Cardiac septum (tissue), 1 donor: ENCODE data around the gene GSTK1. TPM values are rescaled to one million over a fixed set of nuclear protein-coding genes. Genes with fewer than 3 reads are reported as not detected.
A peak's percentile ranks its signal among the peaks of the same experiment; 100 is the strongest.
"Not testable (repeated sequence)": the region's sequence is repeated elsewhere in the genome, so short reads cannot be mapped to it uniquely, and the experiment has no call there.

Experiments
- DNase-seq: peaks from one replicate; pipeline ENCODE4 v3.0.0-alpha.2; 2020; ENCODE audit warnings: low spot score
- intact Hi-C: fragments of 100-400 bp; cut with DNase I; formaldehyde crosslinking; loops from one replicate; pipeline ENCODE4 v1.14.0; 2022
- long read RNA-seq: library from polyadenylated mRNA; unstranded; transcript quantifications from one replicate; pipeline ENCODE4 v2.0.0, GENCODE V29; 2021
- total RNA-seq: library from RNA; stranded (reverse); fragmentation: NEBNext Ultra II Directional; extraction: Animal tissue kit (Norgen Biotek cat#: 25700); gene quantifications from one replicate; pipeline ENCODE4 v1.2.1, GENCODE V29; 2021
- donor health status: DM: no; HTN: no; CAD: no.

Gene GSTK1
- 208 TPM for total RNA-seq
- long read RNA-seq, transcript GSTK1-201 (8 exons, 1,044 nt): major isoform, 118 of 173 reads
- long read RNA-seq, transcript GSTK1-207 (7 exons, 1,185 nt): minor isoform, 8 of 173 reads
- long read RNA-seq, partial matches to known transcripts: 15 of 173 reads
- long read RNA-seq, other reads (novel, unspliced or antisense): 28 of 173 reads

DNA sequence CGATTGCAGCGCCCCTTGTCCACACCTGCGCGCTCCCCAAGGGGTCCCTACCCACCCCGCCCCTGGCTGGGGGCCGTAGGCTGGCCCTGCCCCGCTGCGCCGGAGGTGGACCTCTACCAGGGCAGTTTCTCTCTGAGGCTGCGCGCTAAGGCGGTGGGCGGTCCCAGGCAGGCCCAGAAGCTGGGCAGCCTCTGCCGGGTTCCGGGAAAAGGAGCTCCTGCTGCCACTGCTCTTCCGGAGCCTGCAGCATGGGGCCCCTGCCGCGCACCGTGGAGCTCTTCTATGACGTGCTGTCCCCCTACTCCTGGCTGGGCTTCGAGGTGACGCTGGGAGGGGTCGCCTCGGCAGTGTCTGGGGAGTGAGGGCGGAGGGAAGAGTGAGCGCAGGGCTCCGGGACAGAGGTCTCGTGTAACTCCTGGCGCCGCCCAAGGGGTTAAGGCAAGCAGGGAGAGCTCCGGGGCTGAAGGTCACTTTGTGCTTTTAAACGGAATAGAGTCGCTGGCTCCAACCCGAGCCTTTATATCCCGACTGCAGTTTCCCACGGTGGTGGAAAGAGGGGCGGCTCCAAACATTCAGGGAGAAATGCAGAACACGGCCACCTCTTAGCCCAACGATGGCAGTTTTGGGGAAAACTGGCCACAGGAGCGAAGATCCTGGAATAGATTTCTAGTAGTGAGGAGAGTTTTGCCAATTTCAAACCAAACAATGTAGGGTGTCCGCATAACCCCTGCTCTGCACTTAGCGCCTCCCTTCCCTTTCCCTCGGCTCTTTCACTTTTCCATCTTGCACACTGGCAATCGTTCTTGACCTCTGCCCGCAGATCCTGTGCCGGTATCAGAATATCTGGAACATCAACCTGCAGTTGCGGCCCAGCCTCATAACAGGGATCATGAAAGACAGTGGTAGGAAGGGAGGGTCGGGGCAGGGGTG, at the start of gene GSTK1:
Gene GSTK1 (plus strand): TSS at position 176 of the 930 bp plus-strand sequence. CDS start 73 bp downstream, at position 249.
- intact Hi-C loops: loop anchor here (2.0 to 5.0 kb wide), 2 partner anchors 25 to 39 kb away; partner anchors contain the start of gene CASP2
- peak; percentile 96 for DNase-seq

DNA sequence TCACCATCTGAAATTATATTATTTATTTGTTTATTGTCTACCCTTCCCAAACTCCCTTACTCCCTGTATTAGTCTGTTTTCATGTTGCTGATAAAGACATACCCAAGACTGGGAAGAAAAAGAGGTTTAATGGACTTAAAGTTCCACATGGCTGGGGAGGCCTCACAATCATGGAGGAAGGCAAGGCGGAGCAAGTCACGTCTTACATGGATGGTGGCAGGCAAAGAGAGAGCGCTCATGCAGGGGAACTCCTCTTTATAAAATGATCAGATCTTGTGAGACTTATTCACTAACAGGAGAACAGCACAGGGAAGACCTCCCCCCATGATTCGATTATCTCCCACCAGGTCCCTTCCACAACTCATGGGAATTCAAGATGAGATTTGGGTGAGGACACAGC, 49.8 kb upstream of the GSTK1 start:
- DNase-seq, intact Hi-C loops: not testable (repeated sequence)

- intact Hi-C loops: loop anchor here (1.0 to 5.0 kb wide), 2 partner anchors 207 to 363 kb away; no protein-coding TSS in a partner anchor
- DNase-seq: no peak
Observed at GRCh38 chr7:143214789-143215679, 48.2 kb upstream of the GSTK1 start.

DNA sequence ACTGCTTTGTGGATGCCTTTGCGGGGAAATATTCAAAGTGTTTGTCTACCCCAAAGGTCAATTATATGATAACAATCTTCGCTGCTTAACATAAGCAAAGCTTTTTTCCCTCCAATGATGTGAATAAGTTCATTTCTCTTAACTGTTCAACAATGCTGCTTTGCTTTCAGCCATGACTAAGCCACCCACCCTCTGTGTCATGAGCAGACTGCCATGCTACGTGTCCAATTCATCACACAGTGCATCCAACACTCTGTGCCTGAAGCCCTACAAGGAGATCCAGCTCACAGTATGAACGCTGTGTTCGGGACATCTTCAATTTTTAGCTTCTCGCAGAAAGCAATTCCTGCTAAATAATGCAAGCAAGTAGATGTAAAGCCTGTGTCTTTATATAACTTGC, 47.1 kb upstream of the GSTK1 start:
- DNase-seq: no peak
- intact Hi-C loops: loop anchor here (5.0 kb wide), 1 partner anchor 364 kb away; no protein-coding TSS in a partner anchor

DNA sequence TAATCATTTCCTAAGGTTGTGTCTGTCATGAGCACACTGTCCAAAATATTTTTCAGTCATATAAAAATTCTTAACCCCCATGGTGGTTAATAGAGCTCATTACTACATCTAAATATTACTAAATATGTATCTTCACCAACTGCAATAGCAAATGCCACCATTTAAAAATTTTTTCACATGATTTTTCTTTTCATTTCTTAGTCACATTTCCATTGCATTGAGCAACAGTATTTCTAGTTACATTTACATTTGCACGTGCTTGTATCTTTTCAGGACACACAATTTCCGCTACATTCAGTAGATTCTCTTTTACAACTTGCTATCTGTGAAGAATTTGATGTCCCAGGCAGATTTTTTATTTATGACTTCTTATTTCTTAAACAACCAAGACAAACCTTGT, 46.6 kb upstream of the GSTK1 start:
- intact Hi-C loops: loop anchor here (5.0 kb wide), 1 partner anchor 364 kb away; no protein-coding TSS in a partner anchor
- DNase-seq: no peak

- no peak for DNase-seq
- intact Hi-C loops: loop anchor here (5.0 kb wide), 1 partner anchor 366 kb away; no protein-coding TSS in a partner anchor
Observed at GRCh38 chr7:143217806-143218205, 45.4 kb upstream of the GSTK1 start.

- no peak for DNase-seq
- intact Hi-C loops: no loop called here
Observed at GRCh38 chr7:143221286-143221685, 42.0 kb upstream of the GSTK1 start.

- DNase-seq: no peak
- intact Hi-C loops: no loop called here
Observed at GRCh38 chr7:143221737-143222136, 41.5 kb upstream of the GSTK1 start, which contains the start of gene TAS2R40. Gene TAS2R40, plus strand, starts transcription at chr7:143222037. Its CDS starts 42 bp downstream, at chr7:143222079.

GRCh38 chr7:143222782-143223181, 40.5 kb upstream of the GSTK1 start:
- intact Hi-C loops: no loop called here
- peak; percentile 87 for DNase-seq

- DNase-seq: no peak
- intact Hi-C loops: no loop called here
Observed at GRCh38 chr7:143223784-143224183, 39.5 kb upstream of the GSTK1 start.

DNA sequence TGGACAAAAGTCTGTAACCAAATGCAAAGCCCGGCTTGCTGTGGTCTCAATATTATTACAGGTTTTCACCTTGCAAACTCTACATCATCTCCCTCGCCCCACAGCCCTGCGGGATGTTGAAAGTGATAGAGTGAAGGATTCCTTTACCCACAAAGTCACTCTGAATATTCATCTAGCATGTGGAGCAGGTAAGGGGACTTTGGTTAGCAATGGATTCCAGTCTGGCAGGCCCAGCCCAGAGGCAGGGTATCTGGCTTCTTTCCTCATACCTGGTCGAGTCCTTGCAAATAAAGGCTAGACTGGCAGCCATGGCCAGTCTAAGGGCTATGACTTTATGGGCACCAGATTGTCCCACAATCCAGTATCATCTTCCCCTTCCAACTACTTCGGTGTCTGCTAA, 38.2 kb upstream of the GSTK1 start:
- DNase-seq: no peak
- intact Hi-C loops: no loop called here

- no peak for DNase-seq
Observed at GRCh38 chr7:143227806-143228205, 35.4 kb upstream of the GSTK1 start.

GRCh38 chr7:143229054-143229790, 34.0 kb upstream of the GSTK1 start:
- DNase-seq: no peak
- intact Hi-C loops: no loop called here

More at GRCh38 chr7:143227806-143228205, 35.4 kb upstream of the GSTK1 start:
- intact Hi-C loops: no loop called here

- DNase-seq: no peak
- intact Hi-C loops: no loop called here
Observed at GRCh38 chr7:143230602-143231457, 32.4 kb upstream of the GSTK1 start.

GRCh38 chr7:143233816-143234532, 29.3 kb upstream of the GSTK1 start:
- intact Hi-C loops: no loop called here
- DNase-seq: no peak

- DNase-seq: no peak
- intact Hi-C loops: no loop called here
Observed at GRCh38 chr7:143234533-143234875, 28.7 kb upstream of the GSTK1 start.

DNA sequence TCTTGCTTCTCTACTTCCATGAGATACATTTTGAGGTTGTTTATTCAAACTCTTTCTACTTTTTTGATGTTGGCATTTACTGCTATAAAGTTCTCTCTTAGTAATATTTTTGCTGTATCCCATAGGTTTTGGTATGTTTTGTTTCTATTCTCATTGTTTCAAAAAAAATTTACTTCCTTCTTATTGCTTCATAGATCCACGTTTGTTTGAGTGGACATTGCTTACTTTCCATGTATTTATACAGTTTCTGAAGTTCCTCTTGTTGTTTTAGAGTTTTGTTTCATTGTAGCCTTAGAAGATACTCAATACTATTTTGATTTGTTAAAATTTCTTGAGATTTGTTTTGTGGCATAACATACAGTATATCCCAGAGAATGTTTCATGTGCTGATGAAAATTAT, 27.7 kb upstream of the GSTK1 start:
- intact Hi-C loops: no loop called here
- no peak for DNase-seq
